ENCODE measurements around the gene PCNX2. TPM values are rescaled to one million over a fixed set of nuclear protein-coding genes. Genes with fewer than 3 reads are reported as not detected.

The PCNX2 gene
- total RNA-seq, 3 donors from 2014 or later (not counting 1 experiment from before 2014, with no cell fraction given): 12.9 to 25.8 (median 16.0) TPM

- Histone ChIP-seq H3K27ac (ENCODE audit: low read length) (no peak overlapping the region), H3K4me1 (ENCODE audit: control insufficient read depth, insufficient read depth, low read length) (no peaks in the 10 kb centered on the region), H3K4me3 (ENCODE audit: low read length) (no peak overlapping the region), H3K36me3 (ENCODE audit: control insufficient read depth, insufficient read depth, low read length) (no peaks in the 10 kb centered on the region), H3K9me3 (ENCODE audit: control insufficient read depth, insufficient read depth, low read length) (peaks cover 7% of the 10 kb centered on the region), H3K27me3 (ENCODE audit: control insufficient read depth, insufficient read depth, low read length) (no peaks in the 10 kb centered on the region)
- H3K4me1 Mint-ChIP-seq: no peaks in the 10 kb centered on the region
- no peaks in the 10 kb centered on the region for H3K36me3 Mint-ChIP-seq
- intact Hi-C loops (cut with micrococcal nuclease): no loop called here
- no peak for DNase-seq
- no peak overlapping the region for H3K27ac Mint-ChIP-seq
- H3K27me3 Mint-ChIP-seq (ENCODE audit: low read depth in 2 of 2): no peaks in the 10 kb centered on the region
- 89% methylated on average over 20 of the region's 20 CpGs for WGBS (ENCODE audit: insufficient coverage)
- TF ChIP-seq CTCF (IDR thresholded peaks at IDR 0.05): no peak
- no peaks in the 10 kb centered on the region for H3K9me3 Mint-ChIP-seq
- no peak overlapping the region for H3K4me3 Mint-ChIP-seq
- no peak for ATAC-seq
Measured at GRCh38 chr1:232990176-232991128, 305.1 kb downstream of the PCNX2 start.

- Histone ChIP-seq H3K27ac (ENCODE audit: low read length) (no peak overlapping the region), H3K27me3 (ENCODE audit: control insufficient read depth, insufficient read depth, low read length) (no peaks in the 10 kb centered on the region), H3K4me1 (ENCODE audit: control insufficient read depth, insufficient read depth, low read length) (no peaks in the 10 kb centered on the region), H3K36me3 (ENCODE audit: control insufficient read depth, insufficient read depth, low read length) (no peaks in the 10 kb centered on the region), H3K9me3 (ENCODE audit: control insufficient read depth, insufficient read depth, low read length) (peaks cover 2% of the 10 kb centered on the region), H3K4me3 (ENCODE audit: low read length) (no peak overlapping the region)
- no peaks in the 10 kb centered on the region for H3K4me1 Mint-ChIP-seq
- DNase-seq (no peak), ATAC-seq (no peak)
- H3K9me3 Mint-ChIP-seq: no peaks in the 10 kb centered on the region
- 87% methylated on average over 8 of the region's 8 CpGs for WGBS (ENCODE audit: insufficient coverage)
- no peak overlapping the region for H3K27ac Mint-ChIP-seq
- no peaks in the 10 kb centered on the region for H3K36me3 Mint-ChIP-seq
- H3K27me3 Mint-ChIP-seq (ENCODE audit: low read depth in 2 of 2): no peaks in the 10 kb centered on the region
- intact Hi-C loops (cut with micrococcal nuclease): no loop called here
- no peak for TF ChIP-seq CTCF (IDR thresholded peaks at IDR 0.05)
- H3K4me3 Mint-ChIP-seq: no peak overlapping the region
Measured at GRCh38 chr1:232988572-232989040, 306.9 kb downstream of the PCNX2 start.

GRCh38 chr1:232987774-232988140, 307.8 kb downstream of the PCNX2 start:
- ATAC-seq: no peak
- intact Hi-C loops (cut with micrococcal nuclease): no loop called here
- Mint-ChIP-seq H3K4me3 (no peak overlapping the region), H3K9me3 (no peaks in the 10 kb centered on the region), H3K27me3 (ENCODE audit: low read depth in 2 of 2) (no peaks in the 10 kb centered on the region), H3K36me3 (no peaks in the 10 kb centered on the region), H3K4me1 (no peaks in the 10 kb centered on the region), H3K27ac (no peak overlapping the region)
- no peaks in the 10 kb centered on the region for H3K4me1 ChIP-seq (ENCODE audit: control insufficient read depth, insufficient read depth, low read length)
- no peak for DNase-seq
- no peak for TF ChIP-seq CTCF (IDR thresholded peaks at IDR 0.05)
- WGBS (ENCODE audit: insufficient coverage): 96% methylated on average over 12 of the region's 13 CpGs
- H3K27ac ChIP-seq (ENCODE audit: low read length): no peak overlapping the region
- no peaks in the 10 kb centered on the region for H3K36me3 ChIP-seq (ENCODE audit: control insufficient read depth, insufficient read depth, low read length)
- no peak overlapping the region for H3K4me3 ChIP-seq (ENCODE audit: low read length)
- no peaks in the 10 kb centered on the region for H3K9me3 ChIP-seq (ENCODE audit: control insufficient read depth, insufficient read depth, low read length)
- H3K27me3 ChIP-seq (ENCODE audit: control insufficient read depth, insufficient read depth, low read length): no peaks in the 10 kb centered on the region

All from natural killer cell (primary cell).